ENCODE measurements around the gene DLX2. TPM values are rescaled to one million over a fixed set of nuclear protein-coding genes. Genes with fewer than 3 reads are reported as not detected.
A peak's percentile ranks its signal among the peaks of the same experiment; 100 is the strongest.
"Not testable (repeated sequence)": the region's sequence is repeated elsewhere in the genome, so short reads cannot be mapped to it uniquely, and the experiment has no call there.

DLX2 gene
- total RNA-seq, 2 experiments from 2014 or later, result 0.12 TPM; not detected in 1

DNA sequence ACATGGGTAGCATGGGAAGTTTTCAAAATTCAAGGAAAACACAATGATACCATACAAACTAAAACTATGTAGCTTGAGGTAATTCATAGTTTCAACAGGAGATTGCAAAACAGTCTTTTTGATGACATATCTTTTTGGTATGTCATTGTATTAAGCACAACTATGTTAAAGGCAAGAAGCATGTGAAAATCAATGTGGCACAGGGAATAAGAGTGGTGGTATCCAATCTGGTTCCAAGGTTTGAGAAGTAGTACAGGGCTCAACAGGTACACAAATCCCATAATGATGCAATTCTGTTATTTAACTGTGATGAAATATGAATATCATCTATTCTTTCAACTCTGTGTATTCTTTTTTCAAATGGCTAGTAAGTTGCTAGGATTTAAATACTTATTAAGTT, 16.4 kb upstream of the DLX2 start:
- Mint-ChIP-seq H3K27ac (no peak overlapping the region), H3K9me3 (ENCODE audit: low read depth) (no peaks in the 10 kb centered on the region), H3K36me3 (no peaks in the 10 kb centered on the region), H3K4me3 (no peak overlapping the region), H3K4me1 (no peaks in the 10 kb centered on the region), H3K27me3 (peaks cover 25% of the 10 kb centered on the region)
- CTCF ChIA-PET, result interaction anchor here (1.0 to 2.2 kb wide), 3 partner anchors 8 to 12 kb away, joined by 4 to 10 read pairs (median 6); no protein-coding TSS in a partner anchor
- DNase-seq (no peak), ATAC-seq (no peak)

DNA sequence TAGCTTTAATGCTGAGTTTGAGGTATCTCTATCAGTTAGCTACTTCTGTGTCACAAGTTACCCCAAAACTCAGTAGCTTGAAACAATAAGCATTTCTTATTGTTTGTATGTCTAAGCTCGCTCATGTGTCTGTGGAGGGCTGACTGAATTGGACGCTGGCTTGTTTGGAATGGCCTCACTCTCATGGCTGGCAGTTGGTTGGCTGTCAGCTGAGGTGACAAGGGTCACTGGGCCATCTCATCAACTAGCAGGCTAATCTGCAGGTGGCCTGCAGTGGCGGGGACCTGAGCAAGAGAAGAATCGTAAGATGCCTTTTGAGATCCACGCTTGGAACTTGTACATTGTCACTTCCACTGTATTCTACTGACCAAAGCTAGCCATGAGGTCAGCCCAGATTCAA, 13.4 kb upstream of the DLX2 start:
- no peak for DNase-seq
- no peaks in the 10 kb centered on the region for H3K4me1 Mint-ChIP-seq
- ATAC-seq, result no peak
- CTCF ChIA-PET, result interaction anchor here (5.0 kb wide), 1 partner anchor 11 kb away, joined by 28 read pairs; no protein-coding TSS in a partner anchor
- peaks cover 32% of the 10 kb centered on the region for H3K27me3 Mint-ChIP-seq
- no peak overlapping the region for H3K4me3 Mint-ChIP-seq
- no peaks in the 10 kb centered on the region for H3K36me3 Mint-ChIP-seq
- no peaks in the 10 kb centered on the region for H3K9me3 Mint-ChIP-seq (ENCODE audit: low read depth)
- no peak overlapping the region for H3K27ac Mint-ChIP-seq

DNA sequence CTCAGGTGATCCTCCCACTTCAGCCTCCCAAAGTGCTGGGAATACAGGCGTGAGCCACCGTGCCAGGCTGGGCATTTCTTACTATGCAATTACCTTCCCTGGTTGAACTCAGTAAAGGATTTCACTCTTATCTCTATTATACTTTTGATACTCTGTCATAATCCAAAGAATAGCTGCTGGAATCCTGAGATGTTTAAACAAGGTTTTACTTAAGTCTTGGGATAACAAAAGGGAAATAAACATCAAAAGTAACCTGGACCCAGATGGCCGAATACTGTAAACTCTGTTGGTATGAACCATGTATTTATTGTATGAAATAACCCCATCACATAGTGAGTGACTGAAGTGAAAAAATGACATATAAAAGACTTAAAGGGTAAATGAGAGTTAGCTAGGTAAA, 11.9 kb upstream of the DLX2 start:
- Mint-ChIP-seq H3K4me3 (no peak overlapping the region), H3K9me3 (ENCODE audit: low read depth) (no peaks in the 10 kb centered on the region), H3K36me3 (no peaks in the 10 kb centered on the region), H3K4me1 (no peaks in the 10 kb centered on the region), H3K27ac (no peak overlapping the region), H3K27me3 (peaks cover 31% of the 10 kb centered on the region)
- ATAC-seq (no peak), DNase-seq (no peak)
- CTCF ChIA-PET, result interaction anchor here (1.4 to 5.0 kb wide), 2 partner anchors 12 kb away, joined by 5 to 28 read pairs; partner anchors contain the start of gene DLX2

DNA sequence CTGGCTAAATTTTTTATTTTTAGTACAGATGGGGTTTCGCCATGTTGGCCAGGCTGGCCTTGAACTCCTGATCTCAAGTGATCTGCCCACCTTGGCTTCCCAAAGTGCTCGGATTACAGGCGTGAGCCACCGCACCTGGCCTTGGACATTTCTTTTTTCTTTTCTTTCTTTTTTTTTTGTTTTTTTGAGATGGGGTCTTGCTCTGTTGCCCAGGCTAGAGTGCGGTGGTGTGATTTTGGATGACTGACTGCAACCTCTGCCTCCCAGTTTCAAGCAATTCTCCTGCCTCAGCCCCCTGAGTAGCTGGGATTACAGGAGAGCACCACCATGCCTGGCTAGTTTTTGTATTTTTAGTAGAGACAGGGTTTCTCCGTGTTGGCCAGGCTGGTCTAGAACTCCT, 11.5 kb upstream of the DLX2 start:
- CTCF ChIA-PET, result interaction anchor here (1.4 to 5.0 kb wide), 4 partner anchors 10 to 347 kb away, joined by 4 to 28 read pairs (median 5); partner anchors contain the start of gene DLX2

DNA sequence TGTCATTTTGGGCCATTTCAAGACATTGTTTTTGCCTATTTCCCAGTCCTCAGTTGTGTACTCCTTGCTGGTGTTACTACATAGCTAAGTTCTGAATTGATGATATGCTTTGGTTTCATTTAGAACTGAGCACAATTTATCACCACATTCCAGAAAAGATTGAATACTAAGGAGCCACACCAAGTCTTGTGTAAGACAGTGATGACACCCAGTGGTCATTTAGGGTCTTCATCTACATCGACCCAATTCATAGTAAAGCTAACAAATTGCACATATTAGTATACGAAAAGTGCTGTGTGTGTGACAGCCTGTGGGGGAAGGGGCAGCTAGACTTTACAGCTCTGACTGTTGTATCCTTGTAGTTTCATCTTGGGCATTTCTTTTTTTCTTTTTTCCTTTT, 10.9 kb upstream of the DLX2 start:
- Mint-ChIP-seq H3K27ac (no peak overlapping the region), H3K4me3 (no peak overlapping the region), H3K9me3 (ENCODE audit: low read depth) (no peaks in the 10 kb centered on the region), H3K36me3 (no peaks in the 10 kb centered on the region), H3K27me3 (peaks cover 32% of the 10 kb centered on the region), H3K4me1 (no peaks in the 10 kb centered on the region)
- DNase-seq (no peak), ATAC-seq (no peak)
- CTCF ChIA-PET, result interaction anchor here (1.4 to 5.0 kb wide), 5 partner anchors 9 to 348 kb away, joined by 3 to 28 read pairs (median 5); partner anchors contain the start of gene DLX2

More for the DNA sequence above, 11.5 kb upstream of the DLX2 start:
- not testable (repeated sequence) for H3K4me3 Mint-ChIP-seq; ATAC-seq; H3K36me3 Mint-ChIP-seq; H3K4me1 Mint-ChIP-seq; H3K9me3 Mint-ChIP-seq (ENCODE audit: low read depth); H3K27ac Mint-ChIP-seq; DNase-seq
- H3K27me3 Mint-ChIP-seq, result peaks cover 35% of the 10 kb centered on the region

DNA sequence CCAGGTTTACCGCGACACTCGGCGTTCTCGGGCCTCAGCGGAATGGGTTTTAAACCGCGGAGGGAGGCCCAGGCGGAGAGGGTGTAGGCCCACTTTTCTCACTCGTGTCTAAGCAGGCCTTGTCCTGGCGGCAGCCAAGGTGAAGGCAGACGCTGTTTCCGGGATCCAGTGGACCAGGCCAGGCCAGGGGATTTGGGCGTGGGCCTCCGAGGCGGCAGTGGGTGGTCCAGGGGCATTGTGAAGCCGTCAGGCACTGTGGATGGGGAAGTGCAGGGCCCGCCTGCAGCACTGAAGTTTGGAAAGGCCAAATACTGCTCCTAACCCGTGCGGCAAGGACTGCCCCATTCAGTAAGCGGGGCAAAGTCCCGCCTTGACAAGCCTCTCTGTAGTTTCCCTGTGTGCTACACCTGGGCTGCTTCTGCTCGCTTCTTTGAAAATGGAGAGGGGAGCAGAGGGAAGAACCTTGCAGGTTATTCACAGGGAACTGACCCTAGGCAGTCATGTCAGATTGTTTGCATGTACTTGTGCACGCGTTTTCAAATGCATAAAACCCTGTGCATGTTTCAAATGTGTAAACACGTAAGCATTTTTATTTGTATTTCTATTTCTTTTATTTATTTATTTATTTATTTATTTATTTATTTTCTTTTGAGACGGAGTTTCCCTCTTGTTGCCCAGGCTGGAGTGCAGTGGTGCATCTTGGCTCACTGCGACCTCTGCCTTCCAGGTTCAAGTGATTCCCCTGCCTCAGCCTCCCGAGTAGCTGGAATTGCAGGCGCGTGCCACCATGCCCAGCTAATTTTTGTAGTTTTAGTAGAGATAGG, 7.5 kb upstream of the DLX2 start:
- no peaks in the 10 kb centered on the region for H3K9me3 Mint-ChIP-seq (ENCODE audit: low read depth)
- H3K27ac Mint-ChIP-seq, result no peak overlapping the region
- peaks cover 61% of the 10 kb centered on the region for H3K27me3 Mint-ChIP-seq
- DNase-seq, result no peak
- H3K4me1 Mint-ChIP-seq, result peaks cover 20% of the 10 kb centered on the region
- ATAC-seq, result no peak
- CTCF ChIA-PET, result no interaction called here
- H3K4me3 Mint-ChIP-seq, result no peak overlapping the region
- H3K36me3 Mint-ChIP-seq, result no peaks in the 10 kb centered on the region

DNA sequence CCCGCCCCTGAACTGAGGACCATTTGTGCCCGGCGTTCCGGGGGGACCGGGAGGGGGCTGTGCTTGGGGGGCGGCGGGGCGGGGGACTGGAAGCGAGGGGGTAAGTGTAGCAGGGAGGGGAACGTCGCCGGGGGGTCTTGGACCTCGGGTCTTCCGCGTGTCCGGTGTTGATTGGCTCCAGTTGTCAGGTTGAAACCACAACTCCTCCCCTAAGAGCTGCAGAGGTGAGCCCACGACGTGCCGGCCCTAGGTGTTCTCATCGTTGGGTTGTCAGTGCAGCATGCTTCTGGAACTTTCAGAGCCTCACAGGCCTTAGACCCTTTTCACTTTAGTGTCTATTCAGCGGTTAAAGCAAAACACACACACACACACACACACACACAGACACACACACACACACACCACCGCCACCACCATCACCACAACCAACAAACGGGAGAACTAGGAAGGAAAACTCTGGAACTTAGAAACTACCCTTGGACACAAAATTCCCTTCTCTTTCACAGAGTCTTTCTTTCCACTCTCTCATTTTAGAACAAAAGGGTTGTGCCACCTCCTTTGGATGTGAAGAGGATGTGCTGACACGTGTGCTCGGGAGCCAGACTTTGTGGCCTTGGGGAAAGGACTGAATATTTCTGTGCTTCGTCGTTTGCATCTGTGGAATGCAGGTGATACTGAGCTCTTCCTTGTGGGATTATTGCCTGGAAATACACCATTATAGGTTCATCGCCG, 6.7 kb upstream of the DLX2 start:
- DNase-seq (no peak), ATAC-seq (no peak)
- CTCF ChIA-PET, result interaction anchor here (3.9 kb wide), 1 partner anchor 22 kb away, joined by 20 read pairs; no protein-coding TSS in a partner anchor
- no peak overlapping the region for H3K4me3 Mint-ChIP-seq
- H3K27me3 Mint-ChIP-seq, result peaks cover 63% of the 10 kb centered on the region
- H3K36me3 Mint-ChIP-seq, result no peaks in the 10 kb centered on the region
- H3K4me1 Mint-ChIP-seq, result peaks cover 22% of the 10 kb centered on the region
- H3K9me3 Mint-ChIP-seq (ENCODE audit: low read depth), result no peaks in the 10 kb centered on the region
- H3K27ac Mint-ChIP-seq, result no peak overlapping the region

DNA sequence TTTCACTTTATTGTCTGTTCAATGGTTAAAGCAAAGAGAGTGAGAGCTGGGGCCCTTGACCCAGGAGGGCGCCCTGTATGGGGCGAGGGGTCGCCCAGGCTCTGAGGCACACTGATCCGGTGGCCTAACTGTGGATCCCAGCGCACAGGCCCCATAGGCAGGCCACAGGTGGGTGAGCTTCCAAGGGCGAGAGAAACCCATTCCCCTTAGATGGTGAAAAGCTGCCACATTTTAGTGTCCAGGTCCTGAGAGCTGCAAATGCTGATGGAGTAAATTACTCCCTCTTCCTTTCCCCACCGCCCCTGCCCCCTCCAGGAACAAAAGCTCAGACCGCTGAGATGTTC, 5.9 kb upstream of the DLX2 start:
- no peaks in the 10 kb centered on the region for H3K9me3 Mint-ChIP-seq (ENCODE audit: low read depth)
- DNase-seq (no peak), ATAC-seq (no peak)
- CTCF ChIA-PET, result interaction anchor here (0.9 to 3.9 kb wide), 2 partner anchors 21 to 509 kb away, joined by 3 to 20 read pairs; no protein-coding TSS in a partner anchor
- H3K36me3 Mint-ChIP-seq, result no peaks in the 10 kb centered on the region
- H3K27me3 Mint-ChIP-seq, result peaks cover 67% of the 10 kb centered on the region
- peaks cover 30% of the 10 kb centered on the region for H3K4me1 Mint-ChIP-seq
- no peak overlapping the region for H3K4me3 Mint-ChIP-seq
- no peak overlapping the region for H3K27ac Mint-ChIP-seq

DNA sequence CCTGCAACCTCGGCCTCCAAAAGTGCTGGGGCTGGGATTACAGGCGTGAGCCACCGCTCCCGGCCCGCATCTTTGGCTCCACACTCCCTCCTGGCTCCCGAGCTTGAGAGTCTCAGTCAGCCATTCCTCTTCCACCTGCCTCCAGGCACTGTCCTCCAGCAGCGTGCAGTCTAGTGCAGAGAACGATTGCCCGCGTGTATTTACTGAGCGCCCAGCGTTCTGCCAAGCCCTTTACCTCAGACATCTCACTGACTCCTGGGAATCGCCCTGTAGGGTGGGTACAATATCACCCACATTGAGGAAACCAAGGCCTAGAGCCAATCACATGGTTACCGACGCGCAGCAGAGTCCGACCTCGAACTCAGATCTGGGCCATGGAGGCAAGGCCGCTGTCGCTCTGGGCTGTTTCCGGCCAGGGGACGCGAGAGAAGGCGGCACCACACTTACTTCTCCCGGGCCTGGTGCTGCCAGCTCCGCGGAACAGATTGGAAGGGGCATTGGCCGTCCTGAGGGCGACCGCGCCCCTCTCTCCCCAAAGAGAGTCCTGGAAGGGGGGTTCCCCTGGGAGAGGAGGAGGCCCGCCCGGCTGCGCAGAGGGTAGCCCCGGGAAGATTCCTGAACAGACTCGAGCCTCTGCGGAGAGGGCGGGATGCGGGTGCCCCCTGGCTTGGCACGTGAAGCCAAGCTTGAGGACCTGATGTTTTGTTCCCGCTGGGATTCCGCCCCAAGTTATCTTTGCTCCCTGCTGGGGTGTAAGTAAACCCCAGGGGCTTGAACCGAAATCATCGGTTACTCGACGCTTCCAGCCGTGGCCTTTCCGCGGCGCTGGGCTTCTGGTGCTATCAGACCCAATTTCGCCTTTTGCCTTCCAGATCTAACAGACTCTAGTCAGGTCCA, 5.2 kb upstream of the DLX2 start:
- peaks cover 36% of the 10 kb centered on the region for H3K4me1 Mint-ChIP-seq
- H3K9me3 Mint-ChIP-seq (ENCODE audit: low read depth), result no peaks in the 10 kb centered on the region
- DNase-seq, result no peak
- no peak overlapping the region for H3K4me3 Mint-ChIP-seq
- no peaks in the 10 kb centered on the region for H3K36me3 Mint-ChIP-seq
- no peak for ATAC-seq
- peaks cover 72% of the 10 kb centered on the region for H3K27me3 Mint-ChIP-seq
- no peak overlapping the region for H3K27ac Mint-ChIP-seq
- CTCF ChIA-PET, result interaction anchor here (0.6 to 7.8 kb wide), 12 partner anchors 11 to 1134 kb away, joined by 3 to 142 read pairs (median 4); no protein-coding TSS in a partner anchor

DNA sequence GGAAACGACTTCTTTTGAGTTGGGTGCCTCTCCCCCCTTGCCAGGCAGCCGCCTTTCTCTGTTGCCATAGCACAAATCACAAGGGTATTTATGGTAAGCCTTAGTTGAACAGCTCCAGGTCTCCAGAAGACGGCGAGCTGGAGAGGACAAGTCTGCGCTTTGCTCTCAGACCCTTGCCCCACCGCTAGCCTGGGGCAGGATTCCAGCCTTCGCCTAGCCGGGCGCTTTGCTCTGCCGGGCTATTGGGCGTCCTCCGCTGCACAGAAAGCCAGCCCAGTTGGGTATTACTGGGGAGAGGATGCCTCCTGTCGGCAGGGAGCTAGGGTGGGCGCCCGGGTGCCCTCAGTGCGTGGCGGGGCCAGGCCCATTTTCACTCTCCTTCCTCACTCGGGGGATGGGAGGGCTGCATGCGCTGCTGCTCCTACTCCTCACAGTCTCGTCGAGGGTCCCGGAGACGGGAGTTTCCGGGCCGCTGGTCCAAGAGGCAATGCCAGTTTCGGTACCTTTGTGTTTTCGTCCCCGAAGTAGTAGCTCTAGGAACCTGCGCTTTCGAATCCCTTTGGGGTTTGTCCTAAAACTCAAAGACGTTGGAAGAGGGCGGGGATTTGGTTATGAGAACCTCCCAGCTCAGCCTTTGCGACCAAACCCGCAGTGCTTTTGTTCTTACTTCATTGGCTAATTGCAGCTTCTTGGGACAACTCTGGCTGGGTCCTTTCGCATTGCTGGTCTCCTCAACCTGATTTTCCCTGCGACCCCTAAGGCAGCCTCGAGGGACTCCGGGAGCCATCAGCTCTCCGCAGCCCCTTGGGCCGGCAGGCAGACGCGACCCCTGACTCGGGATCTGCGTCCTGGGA, 3.6 kb upstream of the DLX2 start:
- Mint-ChIP-seq H3K4me3 (peak overlapping the region; percentile 67), H3K9me3 (ENCODE audit: low read depth) (no peaks in the 10 kb centered on the region), H3K27ac (no peak overlapping the region), H3K4me1 (peaks cover 47% of the 10 kb centered on the region), H3K36me3 (no peaks in the 10 kb centered on the region), H3K27me3 (peaks cover 84% of the 10 kb centered on the region)
- DNase-seq, result peak; percentile 66
- CTCF ChIA-PET, result interaction anchor here (0.7 to 7.8 kb wide), 30 partner anchors 9 to 1132 kb away, joined by 3 to 142 read pairs (median 5); partner anchors contain the start of genes DLX1 and DYNC1I2
- ATAC-seq, result peak; percentile 53

DNA sequence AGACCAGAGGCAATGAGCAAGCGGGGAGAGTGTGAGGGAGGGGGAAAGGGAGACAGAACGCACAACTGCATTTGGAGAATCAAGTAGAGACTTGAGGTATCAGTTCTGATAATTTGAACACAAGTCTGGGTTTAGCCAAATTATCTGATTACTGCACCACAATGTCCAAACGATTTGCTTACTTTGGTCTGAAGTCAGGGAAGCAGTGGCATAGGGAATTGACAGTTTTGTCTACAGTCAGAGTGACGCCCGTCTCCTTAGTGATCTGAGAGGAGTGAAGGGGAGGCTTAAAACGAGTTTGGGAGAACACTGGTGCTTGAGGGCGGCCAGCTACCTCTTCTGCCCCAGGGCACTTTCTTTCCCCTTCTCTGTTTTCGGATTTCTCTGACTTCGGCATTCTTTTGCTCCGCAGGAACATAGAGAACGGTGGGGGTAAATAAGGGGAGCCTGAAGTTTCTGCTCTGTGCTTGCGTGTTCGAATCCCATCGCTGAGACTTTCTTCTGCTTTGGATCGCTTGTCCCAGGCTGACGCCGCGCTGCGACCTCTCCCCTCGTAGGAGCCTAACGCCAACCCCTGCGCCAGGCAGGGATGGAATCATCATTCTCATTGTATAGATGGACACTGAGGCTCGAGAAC, 2.9 kb upstream of the DLX2 start:
- no peak for DNase-seq
- ATAC-seq, result no peak
- no peak overlapping the region for H3K4me3 Mint-ChIP-seq
- CTCF ChIA-PET, result interaction anchor here (0.7 to 7.8 kb wide), 21 partner anchors 12 to 1916 kb away, joined by 3 to 142 read pairs (median 5); partner anchors contain the start of gene DLX1
- peaks cover 52% of the 10 kb centered on the region for H3K4me1 Mint-ChIP-seq
- H3K27ac Mint-ChIP-seq, result no peak overlapping the region
- H3K27me3 Mint-ChIP-seq, result peaks cover 89% of the 10 kb centered on the region
- no peaks in the 10 kb centered on the region for H3K36me3 Mint-ChIP-seq
- H3K9me3 Mint-ChIP-seq (ENCODE audit: low read depth), result no peaks in the 10 kb centered on the region
